GM08714 (cell line): ENCODE results near the gene PTPN13.
"Not testable (repeated sequence)": the region's sequence is repeated elsewhere in the genome, so short reads cannot be mapped to it uniquely, and the experiment has no call there.

ENCODE experiments used
- H3K4me3 ChIP-seq: fragments of 200-500 bp; sonication (Bioruptor generic); 2 replicates; pipeline ENCODE4 v1.5.1; 2014; ENCODE audit warnings: mild to moderate bottlenecking, low read length, inconsistent platforms
- ZNF274 ChIP-seq: IDR thresholded peaks from 2 replicates; pipeline ENCODE4 v1.6.1; 2012; ENCODE audit warnings: mild to moderate bottlenecking, low read depth, low read length

PTPN13 gene

GRCh38 chr4:86652332-86652932 lies 58.3 kb downstream of the PTPN13 start:
- no peak for TF ChIP-seq ZNF274

GRCh38 chr4:86653237-86653865 lies 59.2 kb downstream of the PTPN13 start:
- H3K4me3 ChIP-seq = no peak overlapping the region
- TF ChIP-seq ZNF274 = no peak

More at GRCh38 chr4:86652332-86652932, 58.3 kb downstream of the PTPN13 start:
- no peak overlapping the region for H3K4me3 ChIP-seq

- not testable (repeated sequence) for H3K4me3 ChIP-seq
These were observed 62.7 kb downstream of the PTPN13 start for GRCh38 chr4:86656781-86657180.

GRCh38 chr4:86657382-86657781 lies 63.3 kb downstream of the PTPN13 start:
- no peak overlapping the region for H3K4me3 ChIP-seq
- TF ChIP-seq ZNF274 = no peak

GRCh38 chr4:86657910-86658309 lies 63.8 kb downstream of the PTPN13 start:
- H3K4me3 ChIP-seq = no peak overlapping the region
- no peak for TF ChIP-seq ZNF274

- no peak overlapping the region for H3K4me3 ChIP-seq
- TF ChIP-seq ZNF274 = no peak
These were observed 66.3 kb downstream of the PTPN13 start for GRCh38 chr4:86660401-86660800.

- TF ChIP-seq ZNF274 = no peak
- H3K4me3 ChIP-seq = no peak overlapping the region
These were observed 66.9 kb downstream of the PTPN13 start for GRCh38 chr4:86661006-86661405.

GRCh38 chr4:86661418-86661817 lies 67.3 kb downstream of the PTPN13 start:
- no peak for TF ChIP-seq ZNF274
- no peak overlapping the region for H3K4me3 ChIP-seq

- TF ChIP-seq ZNF274 = no peak
- H3K4me3 ChIP-seq = no peak overlapping the region
These were observed 70.8 kb downstream of the PTPN13 start for GRCh38 chr4:86664959-86665358.

- no peak for TF ChIP-seq ZNF274
- H3K4me3 ChIP-seq = no peak overlapping the region
These were observed 76.2 kb downstream of the PTPN13 start for GRCh38 chr4:86670298-86670697.

GRCh38 chr4:86670756-86671155 lies 76.6 kb downstream of the PTPN13 start:
- H3K4me3 ChIP-seq = no peak overlapping the region
- no peak for TF ChIP-seq ZNF274

GRCh38 chr4:86675548-86675947 lies 81.4 kb downstream of the PTPN13 start:
- no peak overlapping the region for H3K4me3 ChIP-seq
- TF ChIP-seq ZNF274 = no peak

- H3K4me3 ChIP-seq = no peak overlapping the region
- no peak for TF ChIP-seq ZNF274
These were observed 84.7 kb downstream of the PTPN13 start for GRCh38 chr4:86678796-86679195.

- TF ChIP-seq ZNF274 = no peak
- H3K4me3 ChIP-seq = no peak overlapping the region
These were observed 85.3 kb downstream of the PTPN13 start for GRCh38 chr4:86679441-86679840.

GRCh38 chr4:86683167-86683566 lies 89.1 kb downstream of the PTPN13 start:
- no peak for TF ChIP-seq ZNF274
- H3K4me3 ChIP-seq = no peak overlapping the region

- no peak overlapping the region for H3K4me3 ChIP-seq
- TF ChIP-seq ZNF274 = no peak
These were observed 89.9 kb downstream of the PTPN13 start for GRCh38 chr4:86683983-86684382.
